ENCODE results near the gene ANKRD28. TPM values are rescaled to one million over a fixed set of nuclear protein-coding genes. Genes with fewer than 3 reads are reported as not detected.
"Not testable (repeated sequence)": the region's sequence is repeated elsewhere in the genome, so short reads cannot be mapped to it uniquely, and the experiment has no call there.

ANKRD28 gene
- total RNA-seq, 2 experiments from 2014 or later: 52.9 to 59.9 TPM

GRCh38 chr3:15846606-15847005 is 48.8 kb upstream of the ANKRD28 start:
- BruUV-seq (replicated peaks): no TSS peak
- H4K20me1 ChIP-seq (ENCODE audit: insufficient read depth, low read length): peaks cover 8% of the 10 kb centered on the region; the same call in 1 of the 2 replicates
- H2AFZ ChIP-seq (ENCODE audit: low read length): no peak overlapping the region
- CTCF ChIA-PET (ENCODE audit: unreplicated experiment): no interaction called here
- intact Hi-C loops (cut with micrococcal nuclease; ENCODE audit: unreplicated experiment): no loop called here
- H3K27ac ChIP-seq (ENCODE audit: low read depth, low read length, poor library complexity, severe bottlenecking): no peak overlapping the region
- no peak overlapping the region for H3K4me3 ChIP-seq (ENCODE audit: low read depth, low read length, poor library complexity, severe bottlenecking)
- no peak for DNase-seq (ENCODE audit: low spot score)
- H3K4me2 ChIP-seq (ENCODE audit: low read length): no peak overlapping the region
- H3K9me3 ChIP-seq (ENCODE audit: low read length): peaks cover 3% of the 10 kb centered on the region
- peaks cover 45% of the 10 kb centered on the region for H3K36me3 ChIP-seq (ENCODE audit: insufficient read depth, low read length)
- H3K4me1 ChIP-seq (ENCODE audit: insufficient read depth, low read length, poor library complexity, severe bottlenecking): no peaks in the 10 kb centered on the region
- H3K79me2 ChIP-seq (ENCODE audit: insufficient read depth, low read depth, low read length): peaks cover 99% of the 10 kb centered on the region
- TF ChIP-seq CTCF (conservative IDR thresholded peaks at IDR 0.05; ENCODE audit: low read length) (no peak), EZH2phosphoT487 (IDR thresholded peaks at IDR 0.05; ENCODE audit: borderline replicate concordance, low read depth, low read length) (no peak)
- no peaks in the 10 kb centered on the region for H3K9me2 ChIP-seq (ENCODE audit: insufficient read depth, low read length)
- POLR2A ChIA-PET: interaction anchor here (0.6 to 1.0 kb wide), 3 partner anchors 18 to 223 kb away, joined by 3 read pairs; no protein-coding TSS in a partner anchor

GRCh38 chr3:15845475-15845874 is 47.7 kb upstream of the ANKRD28 start:
- peaks cover 99% of the 10 kb centered on the region for H3K79me2 ChIP-seq (ENCODE audit: insufficient read depth, low read depth, low read length)
- no peak overlapping the region for H3K4me2 ChIP-seq (ENCODE audit: low read length)
- intact Hi-C loops (cut with micrococcal nuclease; ENCODE audit: unreplicated experiment): no loop called here
- ChIA-PET POLR2A (interaction anchor here (0.5 kb wide), 1 partner anchor 637 kb away, joined by 3 read pairs; no protein-coding TSS in a partner anchor), CTCF (ENCODE audit: unreplicated experiment) (no interaction called here)
- peaks cover 8% of the 10 kb centered on the region; the same call in 1 of the 2 replicates for H4K20me1 ChIP-seq (ENCODE audit: insufficient read depth, low read length)
- peaks cover 34% of the 10 kb centered on the region for H3K36me3 ChIP-seq (ENCODE audit: insufficient read depth, low read length)
- H2AFZ ChIP-seq (ENCODE audit: low read length): no peak overlapping the region
- DNase-seq (ENCODE audit: low spot score): no peak
- BruUV-seq (replicated peaks): no TSS peak
- no peaks in the 10 kb centered on the region for H3K4me1 ChIP-seq (ENCODE audit: insufficient read depth, low read length, poor library complexity, severe bottlenecking)
- TF ChIP-seq EZH2phosphoT487 (IDR thresholded peaks at IDR 0.05; ENCODE audit: borderline replicate concordance, low read depth, low read length) (no peak), CTCF (conservative IDR thresholded peaks at IDR 0.05; ENCODE audit: low read length) (no peak)
- no peaks in the 10 kb centered on the region for H3K9me2 ChIP-seq (ENCODE audit: insufficient read depth, low read length)
- no peak overlapping the region for H3K4me3 ChIP-seq (ENCODE audit: low read depth, low read length, poor library complexity, severe bottlenecking)
- peaks cover 12% of the 10 kb centered on the region; the same call in 1 of the 2 replicates for H3K9me3 ChIP-seq (ENCODE audit: low read length)
- no peak overlapping the region for H3K27ac ChIP-seq (ENCODE audit: low read depth, low read length, poor library complexity, severe bottlenecking)

GRCh38 chr3:15844889-15845288 is 47.1 kb upstream of the ANKRD28 start:
- no peak overlapping the region for H3K4me3 ChIP-seq (ENCODE audit: low read depth, low read length, poor library complexity, severe bottlenecking)
- no peak overlapping the region for H2AFZ ChIP-seq (ENCODE audit: low read length)
- no peak for DNase-seq (ENCODE audit: low spot score)
- POLR2A ChIA-PET: no interaction called here
- CTCF ChIA-PET (ENCODE audit: unreplicated experiment): no interaction called here
- peaks cover 17% of the 10 kb centered on the region; the same call in 1 of the 2 replicates for H3K9me3 ChIP-seq (ENCODE audit: low read length)
- H3K9me2 ChIP-seq (ENCODE audit: insufficient read depth, low read length): no peaks in the 10 kb centered on the region
- no peak overlapping the region for H3K4me2 ChIP-seq (ENCODE audit: low read length)
- BruUV-seq (replicated peaks): no TSS peak
- intact Hi-C loops (cut with micrococcal nuclease; ENCODE audit: unreplicated experiment): no loop called here
- H3K27ac ChIP-seq (ENCODE audit: low read depth, low read length, poor library complexity, severe bottlenecking): no peak overlapping the region
- H3K79me2 ChIP-seq (ENCODE audit: insufficient read depth, low read depth, low read length): peaks cover 100% of the 10 kb centered on the region
- peaks cover 30% of the 10 kb centered on the region for H3K36me3 ChIP-seq (ENCODE audit: insufficient read depth, low read length)
- H4K20me1 ChIP-seq (ENCODE audit: insufficient read depth, low read length): peaks cover 8% of the 10 kb centered on the region; the same call in 1 of the 2 replicates
- TF ChIP-seq CTCF (conservative IDR thresholded peaks at IDR 0.05; ENCODE audit: low read length) (no peak), EZH2phosphoT487 (IDR thresholded peaks at IDR 0.05; ENCODE audit: borderline replicate concordance, low read depth, low read length) (no peak)
- no peaks in the 10 kb centered on the region for H3K4me1 ChIP-seq (ENCODE audit: insufficient read depth, low read length, poor library complexity, severe bottlenecking)

- H3K9me3 ChIP-seq (ENCODE audit: low read length): peaks cover 45% of the 10 kb centered on the region; the same call in 1 of the 2 replicates
- H3K4me3 ChIP-seq (ENCODE audit: low read depth, low read length, poor library complexity, severe bottlenecking); POLR2A ChIA-PET; H2AFZ ChIP-seq (ENCODE audit: low read length); DNase-seq (ENCODE audit: low spot score); H3K4me1 ChIP-seq (ENCODE audit: insufficient read depth, low read length, poor library complexity, severe bottlenecking); H3K27ac ChIP-seq (ENCODE audit: low read depth, low read length, poor library complexity, severe bottlenecking); H3K9me2 ChIP-seq (ENCODE audit: insufficient read depth, low read length); intact Hi-C loops (cut with micrococcal nuclease; ENCODE audit: unreplicated experiment); CTCF ChIA-PET (ENCODE audit: unreplicated experiment); BruUV-seq (replicated peaks); H3K4me2 ChIP-seq (ENCODE audit: low read length): not testable (repeated sequence)
- peaks cover 20% of the 10 kb centered on the region for H4K20me1 ChIP-seq (ENCODE audit: insufficient read depth, low read length)
- peaks cover 100% of the 10 kb centered on the region for H3K79me2 ChIP-seq (ENCODE audit: insufficient read depth, low read depth, low read length)
- peaks cover 18% of the 10 kb centered on the region; the same call in 1 of the 2 replicates for H3K36me3 ChIP-seq (ENCODE audit: insufficient read depth, low read length)
Observed at GRCh38 chr3:15841091-15841973, 43.6 kb upstream of the ANKRD28 start.
